Body of pancreas (tissue), 4 donors: ENCODE data around the gene CHI3L2.

Experiments
- CTCF ChIP-seq, 7 experiments: fragments of 450-650 bp in 4 of 7; fragments of 200-600 bp in 3 of 7; sonication (generic) in 3 of 7; IDR thresholded peaks; one replicate each; pipeline ENCODE4 v1.5.1; 2016 to 2019; ENCODE audit warnings: antibody characterized with exemption in 7 of 7
- POLR2A ChIP-seq, 3 donors: fragments of 450-650 bp; IDR thresholded peaks; one replicate each; pipeline ENCODE4 v1.6.1; 2016; ENCODE audit warnings: antibody characterized with exemption in 3 of 3, mild to moderate bottlenecking in 2 of 3

DNA sequence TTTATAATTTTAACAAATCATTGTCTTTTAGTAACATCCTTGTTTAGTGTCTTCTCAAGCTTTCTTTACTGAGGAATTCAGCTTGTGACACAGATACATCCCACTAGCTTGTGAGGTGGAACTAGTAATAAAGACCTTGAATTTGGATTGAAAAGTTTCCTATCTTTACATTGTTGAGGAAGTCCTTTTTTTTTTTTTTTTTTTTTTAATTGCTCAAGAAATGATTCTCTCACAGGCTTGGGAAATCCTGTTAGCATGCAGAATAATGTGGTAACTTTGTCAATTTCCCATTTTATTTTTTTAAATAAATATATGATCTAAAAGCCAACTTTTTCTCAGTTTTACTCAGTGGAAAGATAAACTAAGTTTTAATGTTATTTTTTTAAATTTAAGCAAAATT lies 42.9 kb upstream of the CHI3L2 start:
- TF ChIP-seq POLR2A (IDR thresholded peaks at IDR 0.05) (no peak), CTCF (IDR thresholded peaks at IDR 0.05) (no peak)
